ENCODE results near the gene NDST1. TPM values are rescaled to one million over a fixed set of nuclear protein-coding genes. Genes with fewer than 3 reads are reported as not detected.

Gene NDST1
- total RNA-seq, 1 experiment from 2014 or later, result 69.9 TPM

GRCh38 chr5:150485693-150486401, 22.1 kb upstream of the NDST1 start (continued):
- TF ChIP-seq PREB (CRISPR knock-in tag; IDR thresholded peaks at IDR 0.05; ENCODE audit: borderline replicate concordance), result no peak
- no peak for TF ChIP-seq ZNF423 (CRISPR knock-in tag; IDR thresholded peaks at IDR 0.05)
- TF ChIP-seq ATF1 (CRISPR knock-in tag; IDR thresholded peaks at IDR 0.05), result no peak
- TF ChIP-seq FOXK1 (CRISPR knock-in tag; IDR thresholded peaks at IDR 0.05), result 0 out of 2 replicates have a peak, but pooled peaks have one; percentile 36
- TF ChIP-seq ETV6 (CRISPR knock-in tag; IDR thresholded peaks at IDR 0.05), result peak; percentile 36; the same call in 1 of the 2 replicates
- no peak for TF ChIP-seq E2F5 (CRISPR knock-in tag; IDR thresholded peaks at IDR 0.05)
- TF ChIP-seq NR2C2 (CRISPR knock-in tag; IDR thresholded peaks at IDR 0.05), result peak; percentile 43; the same call in 1 of the 2 replicates
- 0 out of 2 replicates have a peak, but pooled peaks have one; percentile 5 for TF ChIP-seq ARID4B (CRISPR knock-in tag; IDR thresholded peaks at IDR 0.05; ENCODE audit: borderline replicate concordance)
- no peak for TF ChIP-seq ZMAT4 (CRISPR knock-in tag; IDR thresholded peaks at IDR 0.05)
- TF ChIP-seq KAT7 (CRISPR knock-in tag; IDR thresholded peaks at IDR 0.05; ENCODE audit: borderline replicate concordance), result 0 out of 2 replicates have a peak, but pooled peaks have one; percentile 27
- TF ChIP-seq GRHL2 (CRISPR knock-in tag; IDR thresholded peaks at IDR 0.05; ENCODE audit: insufficient replicate concordance, severe bottlenecking), result no peak
- no peak for TF ChIP-seq HMGA2 (CRISPR knock-in tag; IDR thresholded peaks at IDR 0.05)
- no peak for TF ChIP-seq FOXJ3 (CRISPR knock-in tag; IDR thresholded peaks at IDR 0.05; ENCODE audit: borderline replicate concordance)
- no peak for TF ChIP-seq NFE2L1 (CRISPR knock-in tag; IDR thresholded peaks at IDR 0.05)

- ChIA-PET POLR2A (interaction anchor here (0.8 to 1.4 kb wide), 6 partner anchors 11 to 36 kb away, joined by 3 to 4 read pairs (median 3); no protein-coding TSS in a partner anchor), CTCF (interaction anchor here (0.6 to 2.0 kb wide), 8 partner anchors 12 to 89 kb away, joined by 3 to 7 read pairs (median 4); no protein-coding TSS in a partner anchor)
- H3K36me3 Mint-ChIP-seq, result no peaks in the 10 kb centered on the region
- H3K4me1 Mint-ChIP-seq, result peaks cover 68% of the 10 kb centered on the region
- peak overlapping the region; percentile 55 for H3K27ac Mint-ChIP-seq
- peak; percentile 60 for ATAC-seq
- peak; percentile 86 for DNase-seq (ENCODE audit: low spot score)
- no peaks in the 10 kb centered on the region for H3K9me3 Mint-ChIP-seq
- no peaks in the 10 kb centered on the region for H3K27me3 Mint-ChIP-seq (ENCODE audit: low read depth)
- H3K4me3 Mint-ChIP-seq, result peak overlapping the region; percentile 70
- 0 out of 2 replicates have a peak, but pooled peaks have one; percentile 12 for TF ChIP-seq FOXP4 (CRISPR knock-in tag; IDR thresholded peaks at IDR 0.05)
- 0 out of 2 replicates have a peak, but pooled peaks have one; percentile 17 for TF ChIP-seq USF1 (CRISPR knock-in tag; IDR thresholded peaks at IDR 0.05)
- TF ChIP-seq MAX (CRISPR knock-in tag; IDR thresholded peaks at IDR 0.05), result 0 out of 2 replicates have a peak, but pooled peaks have one; percentile 54
- peak; percentile 67; the same call in 1 of the 2 replicates for TF ChIP-seq HMGXB4 (CRISPR knock-in tag; IDR thresholded peaks at IDR 0.05)
- peak; percentile 96 for TF ChIP-seq GTF2I (CRISPR knock-in tag; conservative IDR thresholded peaks at IDR 0.05)
- TF ChIP-seq ELF4 (CRISPR knock-in tag; IDR thresholded peaks at IDR 0.05; ENCODE audit: low read depth), result no peak
- TF ChIP-seq SP1 (CRISPR knock-in tag; conservative IDR thresholded peaks at IDR 0.05), result peak; percentile 47
- no peak for TF ChIP-seq GRHL2 (CRISPR knock-in tag; IDR thresholded peaks at IDR 0.05; ENCODE audit: insufficient replicate concordance, severe bottlenecking)
- TF ChIP-seq ETV6 (CRISPR knock-in tag; IDR thresholded peaks at IDR 0.05), result peak; percentile 18; the same call in 1 of the 2 replicates
Measured at GRCh38 chr5:150486402-150487198, 21.3 kb upstream of the NDST1 start.
